Kidney glomerular epithelial cell (primary cell): ENCODE data around the gene METTL16.
"Not testable (repeated sequence)": the region's sequence is repeated elsewhere in the genome, so short reads cannot be mapped to it uniquely, and the experiment has no call there.

Experiments
- DNase-seq: peaks from one replicate; lab custom pipeline; 2025; lab: John Stamatoyannopoulos, UW

METTL16 gene

GRCh38 chr17:2450016-2450650, 61.6 kb downstream of the METTL16 start:
- no peak for DNase-seq

DNA sequence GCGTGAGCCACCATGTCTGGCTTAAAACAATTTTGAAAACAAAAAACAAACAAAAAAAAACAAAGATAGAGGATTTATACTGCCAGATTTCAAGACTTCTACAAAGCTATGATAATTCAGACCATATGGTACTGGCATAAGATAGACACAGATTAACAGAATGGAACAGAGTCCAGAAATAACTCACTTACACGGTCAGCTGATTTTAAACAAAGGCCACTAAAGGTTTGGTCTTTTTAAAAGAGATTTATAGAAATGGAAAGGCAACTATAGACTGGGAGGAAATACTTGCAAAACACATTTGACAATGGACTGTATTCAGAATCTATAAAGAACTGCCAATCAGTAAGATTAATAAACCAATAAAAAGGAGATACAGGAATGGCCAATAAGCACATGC, 62.2 kb downstream of the METTL16 start:
- DNase-seq: no peak

DNA sequence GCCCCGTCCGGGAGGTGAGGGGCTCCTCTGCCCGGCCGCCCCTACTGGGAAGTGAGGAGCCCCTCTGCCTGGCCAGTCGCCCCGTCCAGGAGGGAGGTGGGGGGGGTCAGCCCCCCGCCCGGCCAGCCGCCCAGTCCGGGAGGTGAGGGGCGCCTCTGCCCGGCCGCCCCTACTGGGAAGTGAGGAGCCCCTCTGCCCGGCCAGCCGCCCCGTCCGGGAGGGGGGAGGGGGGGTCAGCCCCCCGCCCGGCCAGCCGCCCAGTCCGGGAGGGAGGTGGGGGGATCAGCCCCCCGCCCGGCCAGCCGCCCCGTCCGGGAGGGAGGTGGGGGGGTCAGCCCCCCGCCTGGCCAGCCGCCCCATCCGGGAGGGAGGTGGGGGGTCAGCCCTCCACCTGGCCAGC, 64.2 kb downstream of the METTL16 start:
- DNase-seq: not testable (repeated sequence)

DNA sequence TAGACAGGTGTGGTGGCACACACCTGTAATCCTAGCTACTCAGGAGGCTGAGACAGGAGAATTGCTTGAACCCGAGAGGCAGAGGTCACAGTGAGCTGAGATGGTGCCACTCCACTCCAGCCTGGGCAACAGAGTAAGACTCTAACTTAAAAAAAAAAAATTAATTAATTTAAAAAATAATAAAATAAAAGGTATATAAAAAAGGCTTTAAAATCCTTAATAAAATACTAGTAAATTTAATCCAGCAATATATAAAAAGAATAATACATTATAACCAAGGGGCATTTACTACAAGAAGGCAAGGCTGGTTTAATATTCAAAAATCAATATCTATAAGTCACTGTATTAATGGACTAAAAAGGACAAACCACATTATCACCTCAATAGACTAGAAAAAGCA, 66.0 kb downstream of the METTL16 start:
- no peak for DNase-seq

DNA sequence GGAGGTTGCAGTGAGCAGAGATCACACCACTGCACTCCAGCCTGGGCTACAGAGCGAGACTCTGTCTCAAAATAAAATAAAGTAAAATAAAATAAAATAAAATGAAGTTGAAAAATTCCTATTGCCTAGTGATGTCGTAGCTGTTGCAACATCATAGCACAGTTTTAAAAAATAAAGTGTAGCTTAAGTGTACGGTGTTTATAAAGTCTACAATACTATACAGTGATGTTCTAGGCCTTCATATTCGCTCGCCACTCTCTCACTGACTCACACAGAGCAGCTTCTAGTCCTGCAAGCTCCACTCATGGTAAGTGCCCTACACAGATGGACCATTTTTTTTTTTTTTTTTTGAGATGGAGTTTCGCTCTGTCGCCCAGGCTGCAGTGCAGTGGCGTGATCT, 67.3 kb downstream of the METTL16 start:
- DNase-seq: no peak

- DNase-seq: no peak
Observed at GRCh38 chr17:2442166-2442565, 69.5 kb downstream of the METTL16 start.

DNA sequence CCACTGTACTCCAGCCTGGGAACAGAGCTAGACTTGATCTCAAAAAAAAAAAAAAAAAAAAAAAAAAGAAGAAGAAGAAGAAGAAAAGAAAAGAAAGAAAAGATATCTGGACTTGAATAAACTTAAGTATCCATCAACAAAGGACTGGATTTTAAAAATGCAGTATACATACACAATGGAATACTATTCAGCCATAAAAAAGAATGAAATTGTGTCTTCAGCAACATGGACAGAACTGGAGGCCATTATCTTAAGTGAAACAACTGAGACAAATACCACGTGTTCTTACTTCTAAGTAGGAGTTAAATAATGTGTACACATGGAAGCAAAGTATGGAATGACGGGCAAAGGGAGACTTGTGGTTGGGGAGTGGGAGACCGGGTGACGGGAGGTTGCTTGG, 70.8 kb downstream of the METTL16 start:
- DNase-seq: no peak

DNA sequence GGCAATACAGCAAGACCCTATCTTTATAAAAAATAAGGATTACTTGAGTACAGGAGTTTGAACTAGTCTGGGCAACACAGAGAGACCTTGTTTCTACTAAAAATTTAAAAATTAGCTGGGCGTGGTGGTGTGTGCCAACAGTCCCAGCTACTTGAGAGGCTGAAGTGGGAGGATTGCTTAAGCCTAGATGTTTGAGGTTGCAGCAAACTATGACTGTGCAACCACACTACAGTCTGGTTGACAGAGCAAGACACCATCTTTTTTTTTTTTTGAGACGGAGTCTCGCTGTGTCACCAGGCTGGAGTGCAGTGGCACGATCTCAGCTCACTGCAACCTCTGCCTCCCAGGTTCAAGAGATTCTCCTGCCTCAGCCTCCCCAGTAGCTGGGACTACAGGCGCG, 71.7 kb downstream of the METTL16 start:
- not testable (repeated sequence) for DNase-seq

DNA sequence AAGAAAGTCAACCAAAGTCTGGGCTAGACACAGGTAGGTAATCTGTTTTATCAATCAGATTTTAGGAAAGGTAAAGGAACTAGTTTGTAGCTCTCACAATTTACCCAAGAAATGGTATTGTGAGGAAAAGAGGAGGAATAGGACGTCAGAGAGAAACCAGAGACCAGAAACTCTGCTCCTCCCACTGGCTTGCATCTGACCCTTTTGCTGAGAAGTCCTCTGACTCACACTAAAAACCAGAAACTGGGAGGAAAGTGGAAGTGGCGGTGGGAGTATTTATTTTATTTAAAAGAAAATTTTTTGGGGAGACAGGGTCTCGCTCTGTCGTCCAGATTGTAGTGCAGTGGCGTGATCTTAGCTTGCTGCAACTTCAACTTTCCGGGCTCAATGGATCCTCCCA, 72.9 kb downstream of the METTL16 start:
- DNase-seq: no peak

DNA sequence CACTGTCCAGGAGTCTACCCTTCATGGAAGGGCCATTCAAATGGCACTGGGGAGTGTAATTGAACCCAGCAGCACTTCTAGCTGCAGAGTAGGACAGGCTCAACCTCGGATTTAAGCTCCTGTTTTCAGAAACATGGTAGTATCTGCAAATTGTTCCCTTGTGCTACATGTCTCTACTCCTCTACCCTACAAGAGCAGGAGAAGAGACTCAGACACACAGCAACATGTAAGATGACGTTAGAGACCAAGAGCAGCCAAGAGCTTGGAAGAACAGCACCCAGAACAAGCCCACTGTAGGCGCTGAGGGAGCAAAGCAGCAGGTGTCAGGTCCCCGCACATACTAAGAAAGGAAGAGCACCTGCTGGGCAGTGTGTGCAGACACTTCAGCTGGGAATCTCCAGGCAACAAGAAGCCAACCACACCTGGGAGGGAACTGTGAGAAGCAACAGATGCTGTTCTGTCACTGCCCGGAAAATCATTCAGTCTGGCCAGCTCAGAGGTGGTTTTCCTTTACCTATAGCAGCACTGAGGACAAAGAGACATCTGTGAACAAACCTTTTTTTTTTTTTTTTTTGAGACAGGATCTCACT, 75.3 kb downstream of the METTL16 start:
- DNase-seq: no peak

GRCh38 chr17:2435862-2436261, 75.8 kb downstream of the METTL16 start:
- DNase-seq: no peak

DNA sequence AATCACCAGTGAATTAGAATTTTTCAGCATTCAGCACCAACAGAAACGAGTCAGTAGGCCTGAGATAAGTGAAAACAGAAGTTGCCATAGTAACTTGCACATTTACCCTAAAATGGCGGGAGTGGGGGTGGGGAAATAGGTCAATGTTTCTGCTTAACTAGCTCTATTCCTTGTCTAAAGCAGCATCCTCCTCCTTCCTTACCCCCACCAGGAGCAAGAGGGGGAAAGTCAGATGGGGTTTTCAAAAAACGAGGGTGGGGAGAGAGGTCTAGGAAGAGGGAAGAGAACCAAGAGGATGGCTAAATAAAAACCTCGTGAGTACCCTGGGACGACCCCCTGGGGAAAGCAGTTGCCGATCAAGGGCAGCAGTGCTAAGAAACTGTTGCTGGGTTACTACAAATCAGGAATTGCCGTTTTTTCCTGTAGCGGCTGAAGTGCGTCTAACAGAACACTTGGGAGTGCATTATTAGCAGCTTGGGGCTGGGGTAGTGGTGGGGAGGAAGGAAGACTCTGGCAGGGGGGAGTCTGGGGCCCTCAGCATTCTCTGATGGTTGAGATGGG, 76.4 kb downstream of the METTL16 start:
- DNase-seq: no peak

- no peak for DNase-seq
Observed at GRCh38 chr17:2433696-2434095, 78.0 kb downstream of the METTL16 start.

DNA sequence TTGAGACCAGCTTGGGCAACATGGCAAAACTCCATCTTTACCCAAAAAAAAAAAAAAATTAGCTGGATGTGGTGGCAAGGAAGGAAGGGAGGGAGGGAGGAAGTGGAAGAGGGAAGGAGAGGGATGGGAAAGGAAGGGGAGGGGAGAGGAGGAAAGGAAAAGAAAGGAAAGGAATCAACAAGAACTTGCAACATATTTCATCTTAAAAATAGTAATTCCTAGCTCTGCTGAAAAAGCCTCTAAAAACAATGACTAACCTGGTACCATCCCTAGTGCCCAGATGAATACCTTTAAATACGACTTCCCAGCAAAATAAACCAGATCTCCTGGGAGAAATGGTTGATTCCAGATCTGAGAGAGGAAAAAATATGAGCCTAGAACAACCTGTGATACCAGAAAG, 83.8 kb downstream of the METTL16 start:
- DNase-seq: no peak

DNA sequence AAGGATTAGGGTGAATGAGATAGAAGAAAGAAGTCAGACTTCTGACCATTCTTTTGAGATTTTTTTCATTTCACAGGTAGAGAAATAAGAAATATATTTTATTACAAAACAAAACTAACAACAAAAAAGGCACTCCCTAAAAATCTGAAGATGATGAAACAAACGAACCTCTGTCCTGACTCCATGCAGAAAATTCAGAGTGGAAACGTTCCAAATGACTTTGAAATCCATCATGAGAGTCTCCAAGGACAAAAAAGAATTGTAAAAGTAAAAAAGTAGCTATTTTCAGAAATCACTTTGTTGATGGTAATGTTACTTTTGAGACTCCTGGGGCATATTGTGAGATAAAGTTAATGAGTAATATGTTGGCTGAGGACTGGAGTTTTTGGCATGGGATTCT, 84.5 kb downstream of the METTL16 start:
- no peak for DNase-seq

GRCh38 chr17:2423271-2423670, 88.4 kb downstream of the METTL16 start:
- DNase-seq: no peak

GRCh38 chr17:2421315-2422147, 90.2 kb downstream of the METTL16 start:
- DNase-seq: no peak

DNA sequence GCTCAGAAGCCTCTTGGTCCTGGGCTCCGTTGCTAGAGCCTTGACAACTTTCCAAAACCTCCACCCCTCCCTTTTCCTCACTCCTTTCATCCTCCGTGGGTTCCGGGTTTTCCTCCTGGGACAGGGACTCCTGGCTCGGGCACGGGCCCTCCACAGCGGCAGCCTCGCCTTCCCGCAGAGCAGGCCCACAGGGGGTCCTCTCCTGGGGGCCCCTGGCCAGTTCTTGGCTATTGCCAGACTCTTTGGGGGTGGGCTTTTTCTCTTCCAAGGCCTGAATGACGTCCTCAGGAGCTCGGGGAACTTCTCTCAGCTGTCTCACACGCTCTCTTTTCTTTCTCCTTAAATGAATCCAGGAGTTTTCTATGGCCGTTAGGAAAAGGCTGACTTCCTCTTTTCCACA, 91.5 kb downstream of the METTL16 start:
- no peak for DNase-seq

- DNase-seq: no peak
Observed at GRCh38 chr17:2419486-2419885, 92.2 kb downstream of the METTL16 start.

DNA sequence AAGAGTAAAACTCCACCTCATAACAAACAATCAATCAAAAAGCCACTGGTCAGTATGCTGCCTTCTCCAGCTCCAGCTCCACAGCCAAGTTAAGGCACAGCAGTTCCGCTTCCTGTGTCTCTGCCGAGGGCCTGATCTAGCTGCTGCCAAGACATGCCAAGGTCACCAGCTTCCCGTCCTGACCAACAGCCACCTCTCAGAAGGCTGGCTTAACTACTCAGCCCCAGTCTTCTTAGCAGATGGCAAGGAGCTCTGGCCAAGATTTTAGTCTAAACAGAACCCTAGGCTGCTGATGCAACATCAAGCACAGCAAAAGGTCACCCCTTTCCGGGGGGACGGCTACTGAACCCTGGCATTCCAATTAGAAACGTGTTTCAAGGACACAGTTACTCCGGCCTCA, 93.1 kb downstream of the METTL16 start:
- no peak for DNase-seq

- peak; percentile 82 for DNase-seq
Observed at GRCh38 chr17:2416010-2416734, 95.5 kb downstream of the METTL16 start.

- DNase-seq: no peak
Observed at GRCh38 chr17:2415081-2415480, 96.6 kb downstream of the METTL16 start.
